H1 (cell line): ENCODE results near the gene PRAMEF9. TPM values are rescaled to one million over a fixed set of nuclear protein-coding genes. Genes with fewer than 3 reads are reported as not detected.

Source experiments
- CHD7 ChIP-seq: fragments of 300-600 bp; sonication (generic); IDR thresholded peaks from 2 replicates; pipeline ENCODE4 v1.7.1; 2012; ENCODE audit warnings: low read length, moderate library complexity, mild to moderate bottlenecking, inconsistent platforms; ENCODE audit not compliant: insufficient replicate concordance
- JUN ChIP-seq: IDR thresholded peaks from 2 replicates; pipeline ENCODE4 v1.6.1; 2011; ENCODE audit warnings: low read depth, mild to moderate bottlenecking, improper control_type of control experiment, low read length
- NRF1 ChIP-seq: IDR thresholded peaks from 2 replicates; pipeline ENCODE4 v1.6.1; 2011; ENCODE audit warnings: mild to moderate bottlenecking, low read depth, low read length, improper control_type of control experiment
- SRF ChIP-seq: IDR thresholded peaks from 2 replicates; pipeline ENCODE4 v1.6.1; 2011; ENCODE audit warnings: mild to moderate bottlenecking, low read depth, low read length, moderate library complexity
- polyA plus RNA-seq, 7 experiments: library from polyadenylated mRNA; depleted of rRNA in 3 of 7; stranded (reverse) in 5 of 7; unstranded in 2 of 7; fragments of >200 nt in 5 of 7; fragments of 200-250 nt in 2 of 7; gene quantifications; 1 replicate in 5 of 7; 2 replicates in 1 of 7; 4 replicates in 1 of 7; pipeline versions ENCODE4 v1.2.1 to v1.2.3, GENCODE V29; 2011 to 2013; ENCODE audit warnings: missing spikeins in 2 of 7, mixed read lengths in 2 of 7
- total RNA-seq: library from RNA; stranded (reverse); fragmentation: NEBNext Ultra II Directional; extraction: Animal tissue kit (Norgen Biotek cat#: 25700); gene quantifications from 2 replicates; pipeline ENCODE4 v1.2.1, GENCODE V29; 2021

Gene PRAMEF9
- total and polyA plus RNA-seq, 2 of the 8 experiments (the other 6 are each of a cell fraction or from before 2014, with no cell fraction given): not detected

DNA sequence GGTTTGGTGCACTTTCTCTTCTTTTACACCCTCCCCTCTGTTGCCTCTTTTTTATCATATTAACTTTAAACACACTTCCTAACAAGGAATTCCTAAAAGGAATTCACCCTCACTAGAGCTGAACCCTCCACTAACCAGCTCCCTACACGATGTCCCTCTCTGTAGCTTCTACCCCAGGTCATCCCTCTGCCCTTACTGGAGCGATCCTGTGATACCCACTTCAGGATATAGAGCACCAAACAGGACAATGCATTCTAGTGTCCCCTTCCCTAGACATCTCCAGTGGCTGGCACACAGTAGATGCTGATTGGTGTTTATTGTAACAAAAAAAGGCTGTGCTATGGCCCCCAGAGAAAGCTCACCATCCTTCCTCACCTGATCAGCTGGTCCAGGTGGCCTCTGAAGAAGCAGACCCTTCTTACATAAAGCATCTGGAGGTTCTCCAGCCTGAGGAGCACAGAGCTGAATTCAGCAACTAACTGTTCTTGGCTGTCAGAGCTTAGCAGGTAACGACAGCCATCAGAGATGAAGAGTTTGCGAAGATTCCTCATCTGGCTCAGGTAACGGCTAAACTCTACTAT is 52.9 kb downstream of the PRAMEF9 start (continued):
- TF ChIP-seq CHD7: no peak
- TF ChIP-seq SRF: no peak
- no peak for TF ChIP-seq NRF1
- no peak for TF ChIP-seq JUN
